Hippocampal formation (tissue), 2 donors: ENCODE data around the gene BARHL1.

Source experiments
- DNase-seq, 2 donors: peaks; one replicate each; lab custom pipeline; 2025; lab: John Stamatoyannopoulos, UW

BARHL1 gene

GRCh38 chr9:132587592-132587955 is 5.2 kb downstream of the BARHL1 start:
- DNase-seq: no peak

- DNase-seq: no peak
These were observed 5.7 kb downstream of the BARHL1 start for GRCh38 chr9:132588098-132588497.

- no peak for DNase-seq
These were observed 6.2 kb downstream of the BARHL1 start for GRCh38 chr9:132588501-132589147.

GRCh38 chr9:132589148-132590036 is 7.0 kb downstream of the BARHL1 start:
- DNase-seq: no peak

GRCh38 chr9:132590037-132590317 is 7.6 kb downstream of the BARHL1 start:
- no peak for DNase-seq

GRCh38 chr9:132590318-132591182 is 8.1 kb downstream of the BARHL1 start:
- no peak for DNase-seq

- DNase-seq: no peak
These were observed 8.8 kb downstream of the BARHL1 start for GRCh38 chr9:132591244-132591643.

GRCh38 chr9:132591751-132592314 is 9.4 kb downstream of the BARHL1 start:
- DNase-seq: no peak

- no peak for DNase-seq
These were observed 10.0 kb downstream of the BARHL1 start for GRCh38 chr9:132592451-132592850.

- DNase-seq: no peak
These were observed 12.0 kb downstream of the BARHL1 start for GRCh38 chr9:132594412-132594811.

GRCh38 chr9:132595319-132595718 is 12.9 kb downstream of the BARHL1 start:
- no peak for DNase-seq

GRCh38 chr9:132596200-132596599 is 13.8 kb downstream of the BARHL1 start:
- no peak for DNase-seq

GRCh38 chr9:132597073-132597775 is 14.8 kb downstream of the BARHL1 start:
- peak in 1 of 2 donors; percentile 29 for DNase-seq

- no peak for DNase-seq
These were observed 18.0 kb downstream of the BARHL1 start for GRCh38 chr9:132600326-132600984.

- no peak for DNase-seq
These were observed 19.8 kb downstream of the BARHL1 start for GRCh38 chr9:132602207-132602606.

- no peak for DNase-seq
These were observed 23.0 kb downstream of the BARHL1 start for GRCh38 chr9:132605387-132605786.

GRCh38 chr9:132606066-132606465 is 23.7 kb downstream of the BARHL1 start:
- no peak for DNase-seq

- DNase-seq: no peak
These were observed 26.8 kb downstream of the BARHL1 start for GRCh38 chr9:132609184-132609583.

- DNase-seq: no peak
These were observed 27.4 kb downstream of the BARHL1 start for GRCh38 chr9:132609829-132610228.

- no peak for DNase-seq
These were observed 28.3 kb downstream of the BARHL1 start for GRCh38 chr9:132610661-132611060.

GRCh38 chr9:132614324-132614723 is 31.9 kb downstream of the BARHL1 start:
- DNase-seq: no peak
